ENCODE data around the gene CAMKMT.

CAMKMT gene

GRCh38 chr2:44758591-44758990, 396.8 kb downstream of the CAMKMT start:
- no peak for TF ChIP-seq CTCF (IDR thresholded peaks at IDR 0.05; ENCODE audit: low read depth, low read length)
- H3K4me3 ChIP-seq (ENCODE audit: low read depth, low read length), result no peak overlapping the region

GRCh38 chr2:44759823-44760222, 398.1 kb downstream of the CAMKMT start:
- H3K4me3 ChIP-seq (ENCODE audit: low read depth, low read length), result no peak overlapping the region
- no peak for TF ChIP-seq CTCF (IDR thresholded peaks at IDR 0.05; ENCODE audit: low read depth, low read length)

GRCh38 chr2:44763275-44763782, 401.6 kb downstream of the CAMKMT start:
- TF ChIP-seq CTCF (IDR thresholded peaks at IDR 0.05; ENCODE audit: low read depth, low read length), result no peak
- H3K4me3 ChIP-seq (ENCODE audit: low read depth, low read length), result no peak overlapping the region

GRCh38 chr2:44766220-44766619, 404.5 kb downstream of the CAMKMT start:
- no peak for TF ChIP-seq CTCF (IDR thresholded peaks at IDR 0.05; ENCODE audit: low read depth, low read length)

GRCh38 chr2:44766777-44767176, 405.0 kb downstream of the CAMKMT start:
- no peak for TF ChIP-seq CTCF (IDR thresholded peaks at IDR 0.05; ENCODE audit: low read depth, low read length)
- H3K4me3 ChIP-seq (ENCODE audit: low read depth, low read length), result no peak overlapping the region

More at GRCh38 chr2:44766220-44766619, 404.5 kb downstream of the CAMKMT start:
- H3K4me3 ChIP-seq (ENCODE audit: low read depth, low read length), result no peak overlapping the region

GRCh38 chr2:44767691-44768090, 405.9 kb downstream of the CAMKMT start:
- no peak for TF ChIP-seq CTCF (IDR thresholded peaks at IDR 0.05; ENCODE audit: low read depth, low read length)
- H3K4me3 ChIP-seq (ENCODE audit: low read depth, low read length), result no peak overlapping the region

- no peak for TF ChIP-seq CTCF (IDR thresholded peaks at IDR 0.05; ENCODE audit: low read depth, low read length)
- H3K4me3 ChIP-seq (ENCODE audit: low read depth, low read length), result no peak overlapping the region
Measured at GRCh38 chr2:44768438-44769236, 406.9 kb downstream of the CAMKMT start.
